Mesenchymal stem cell (in vitro differentiated cells and primary cell): ENCODE data around the gene GRAP2.

Source experiments
- DNase-seq: peaks from one replicate; pipeline ENCODE4 v3.0.0-alpha.2; 2013
- H2AFZ ChIP-seq: one replicate; pipeline ENCODE4 v1.6.1; 2013; ENCODE audit warnings: low read depth, mild to moderate bottlenecking, control low read depth, inconsistent platforms, low read length, moderate library complexity
- H2AK5ac ChIP-seq: 2 replicates; pipeline ENCODE4 v1.6.1; 2013; ENCODE audit warnings: low read length, moderate library complexity, mild to moderate bottlenecking, inconsistent platforms; ENCODE audit not compliant: severe bottlenecking
- H2BK120ac ChIP-seq: one replicate; pipeline ENCODE4 v1.6.1; 2013; ENCODE audit warnings: low read depth, mild to moderate bottlenecking, inconsistent platforms, low read length, moderate library complexity
- H2BK12ac ChIP-seq, 2 experiments: one replicate each; pipeline ENCODE4 v1.6.1; 2013; ENCODE audit warnings: inconsistent platforms in 2 of 2, low read length in 2 of 2, mild to moderate bottlenecking in 2 of 2, moderate library complexity in 2 of 2, control low read depth in 1 of 2
- H2BK15ac ChIP-seq: one replicate; pipeline ENCODE4 v1.6.1; 2013; ENCODE audit warnings: mild to moderate bottlenecking, low read depth, inconsistent platforms; ENCODE audit not compliant: poor library complexity, severe bottlenecking
- H2BK5ac ChIP-seq: 2 replicates; pipeline ENCODE4 v1.6.1; 2013; ENCODE audit warnings: low read depth, mild to moderate bottlenecking, low read length, control low read depth, inconsistent platforms; ENCODE audit not compliant: poor library complexity, severe bottlenecking
- H3K14ac ChIP-seq, 2 experiments: one replicate each; pipeline ENCODE4 v1.6.1; 2013; ENCODE audit warnings: inconsistent platforms in 2 of 2, low read length in 2 of 2, control low read depth in 1 of 2, mild to moderate bottlenecking in 1 of 2, moderate library complexity in 1 of 2
- H3K18ac ChIP-seq, 2 experiments: one replicate each; pipeline ENCODE4 v1.6.1; 2013; ENCODE audit warnings: inconsistent platforms in 2 of 2, low read length in 2 of 2, control low read depth in 1 of 2, low read depth in 1 of 2, mild to moderate bottlenecking in 1 of 2
- H3K23ac ChIP-seq, 2 experiments: one replicate each; pipeline ENCODE4 v1.6.1; 2013; ENCODE audit warnings: inconsistent platforms in 2 of 2, low read length in 2 of 2, mild to moderate bottlenecking in 2 of 2, moderate library complexity in 2 of 2, control low read depth in 1 of 2
- H3K27ac ChIP-seq: 2 replicates; pipeline ENCODE4 v1.5.1; 2013; ENCODE audit warnings: mild to moderate bottlenecking, moderate library complexity, low read length, control low read depth, inconsistent platforms; ENCODE audit not compliant: poor library complexity, severe bottlenecking
- H3K27me3 ChIP-seq, 2 experiments: 2 replicates each; pipeline versions ENCODE4 v1.6.1 to v1.7.0; 2013; ENCODE audit warnings: low read length in 2 of 2, mild to moderate bottlenecking in 2 of 2, moderate library complexity in 2 of 2, control low read depth in 1 of 2, inconsistent platforms in 1 of 2; ENCODE audit not compliant: control insufficient read depth in 1 of 2, insufficient read depth in 1 of 2
- H3K36me3 ChIP-seq, 2 experiments: 2 replicates each; pipeline versions ENCODE4 v1.6.1 to v1.7.0; 2013; ENCODE audit warnings: low read length in 2 of 2, control low read depth in 1 of 2, inconsistent platforms in 1 of 2, low read depth in 1 of 2, mild to moderate bottlenecking in 1 of 2; ENCODE audit not compliant: insufficient read depth in 2 of 2, control insufficient read depth in 1 of 2
- H3K4ac ChIP-seq, 2 experiments: one replicate each; pipeline ENCODE4 v1.6.1; 2013; ENCODE audit warnings: inconsistent platforms in 2 of 2, low read length in 2 of 2, mild to moderate bottlenecking in 2 of 2, moderate library complexity in 2 of 2, control low read depth in 1 of 2, low read depth in 1 of 2
- H3K4me1 ChIP-seq: 2 replicates; pipeline ENCODE4 v1.6.1; 2013; ENCODE audit warnings: low read depth, low read length, control low read depth; ENCODE audit not compliant: control insufficient read depth, insufficient read depth
- H3K4me2 ChIP-seq: 2 replicates; pipeline ENCODE4 v1.6.1; 2013; ENCODE audit warnings: low read length, mild to moderate bottlenecking, inconsistent platforms; ENCODE audit not compliant: poor library complexity, severe bottlenecking
- H3K4me3 ChIP-seq, 2 experiments: 2 replicates each; pipeline versions ENCODE4 v1.5.1 to v1.7.0; 2013; ENCODE audit warnings: low read length in 2 of 2, mild to moderate bottlenecking in 2 of 2, control low read depth in 1 of 2, low read depth in 1 of 2; ENCODE audit not compliant: insufficient read depth in 1 of 2
- H3K79me1 ChIP-seq: replicated peaks from 2 replicates; pipeline ENCODE4 v1.6.1; 2013; ENCODE audit warnings: mild to moderate bottlenecking, control low read depth, low read length, inconsistent platforms; ENCODE audit not compliant: poor library complexity, severe bottlenecking
- H3K9ac ChIP-seq: 2 replicates; pipeline ENCODE4 v1.7.0; 2013; ENCODE audit warnings: mild to moderate bottlenecking, low read length, moderate library complexity
- H3K9me3 ChIP-seq: 2 replicates; pipeline ENCODE4 v1.7.0; 2013; ENCODE audit warnings: mild to moderate bottlenecking, low read length; ENCODE audit not compliant: control insufficient read depth
- H4K8ac ChIP-seq: one replicate; pipeline ENCODE4 v1.6.1; 2013; ENCODE audit warnings: inconsistent platforms, mild to moderate bottlenecking, low read length, moderate library complexity
- H4K91ac ChIP-seq: one replicate; pipeline ENCODE4 v1.6.1; 2013; ENCODE audit warnings: mild to moderate bottlenecking, low read length, inconsistent platforms
- WGBS: methylation state at CpG from one replicate; pipeline ENCODE4 v1.1.7; 2013; ENCODE audit warnings: mixed read lengths; 5-methylcytosine and 5-hydroxymethylcytosine counted together

Gene GRAP2

GRCh38 chr22:39970742-39971141 lies 69.9 kb downstream of the GRAP2 start:
- H3K27me3 ChIP-seq: peaks cover 41 to 75% of the 10 kb centered on the region in 2 experiments
- H4K91ac ChIP-seq: no peak overlapping the region
- no peak overlapping the region for H3K4ac ChIP-seq
- H2BK120ac ChIP-seq: no peak overlapping the region
- DNase-seq: no peak
- H4K8ac ChIP-seq: no peak overlapping the region
- H2AFZ ChIP-seq: no peak overlapping the region
- no peaks in the 10 kb centered on the region for H3K9me3 ChIP-seq
- no peaks in the 10 kb centered on the region for H3K36me3 ChIP-seq
- H3K4me1 ChIP-seq: peaks cover 3% of the 10 kb centered on the region
- H3K79me1 ChIP-seq: no peaks in the 10 kb centered on the region
- H2BK12ac ChIP-seq: no peak overlapping the region
- no peak overlapping the region for H3K4me3 ChIP-seq
- no peak overlapping the region for H2BK5ac ChIP-seq
- no peak overlapping the region for H3K9ac ChIP-seq
- H2AK5ac ChIP-seq: no peak overlapping the region
- H3K14ac ChIP-seq: no peak overlapping the region
- no peak overlapping the region for H2BK15ac ChIP-seq
- no peak overlapping the region for H3K27ac ChIP-seq
- no peak overlapping the region for H3K23ac ChIP-seq
- H3K18ac ChIP-seq: no peak overlapping the region
- 89% methylated on average over 10 of the region's 10 CpGs for WGBS
- H3K4me2 ChIP-seq: no peak overlapping the region

- Histone ChIP-seq H3K27ac (no peak overlapping the region), H4K91ac (no peak overlapping the region), H3K4me1 (peaks cover 2% of the 10 kb centered on the region), H3K9me3 (no peaks in the 10 kb centered on the region), H3K14ac (no peak overlapping the region), H2BK5ac (no peak overlapping the region), H3K4me3 (no peak overlapping the region), H2BK120ac (no peak overlapping the region), H3K27me3 (peaks cover 57 to 81% of the 10 kb centered on the region in 2 experiments), H3K9ac (no peak overlapping the region), H3K23ac (no peak overlapping the region), H3K4me2 (no peak overlapping the region), H3K36me3 (no peaks in the 10 kb centered on the region), H3K18ac (no peak overlapping the region), H3K4ac (no peak overlapping the region), H2AK5ac (no peak overlapping the region), H3K79me1 (no peaks in the 10 kb centered on the region), H2AFZ (no peak overlapping the region), H4K8ac (no peak overlapping the region), H2BK15ac (no peak overlapping the region), H2BK12ac (no peak overlapping the region)
- DNase-seq: no peak
- 85% methylated on average over 5 of the region's 5 CpGs for WGBS
These were observed 71.8 kb downstream of the GRAP2 start for GRCh38 chr22:39972641-39973040.

GRCh38 chr22:39973656-39974055 lies 72.8 kb downstream of the GRAP2 start:
- H3K27me3 ChIP-seq: peaks cover 57 to 81% of the 10 kb centered on the region in 2 experiments
- no peak overlapping the region for H3K4ac ChIP-seq
- no peaks in the 10 kb centered on the region for H3K79me1 ChIP-seq
- no peaks in the 10 kb centered on the region for H3K36me3 ChIP-seq
- no peak overlapping the region for H2BK12ac ChIP-seq
- H2AFZ ChIP-seq: no peak overlapping the region
- H4K91ac ChIP-seq: no peak overlapping the region
- H3K9ac ChIP-seq: no peak overlapping the region
- H4K8ac ChIP-seq: no peak overlapping the region
- H3K18ac ChIP-seq: no peak overlapping the region
- no peak overlapping the region for H3K27ac ChIP-seq
- no peak overlapping the region for H3K14ac ChIP-seq
- H2AK5ac ChIP-seq: no peak overlapping the region
- no peak overlapping the region for H3K4me3 ChIP-seq
- 88% methylated on average over 5 of the region's 5 CpGs for WGBS
- H2BK5ac ChIP-seq: no peak overlapping the region
- no peaks in the 10 kb centered on the region for H3K9me3 ChIP-seq
- H3K4me1 ChIP-seq: peaks cover 1% of the 10 kb centered on the region
- no peak overlapping the region for H3K4me2 ChIP-seq
- no peak for DNase-seq
- H2BK15ac ChIP-seq: no peak overlapping the region
- H2BK120ac ChIP-seq: no peak overlapping the region
- H3K23ac ChIP-seq: no peak overlapping the region

DNA sequence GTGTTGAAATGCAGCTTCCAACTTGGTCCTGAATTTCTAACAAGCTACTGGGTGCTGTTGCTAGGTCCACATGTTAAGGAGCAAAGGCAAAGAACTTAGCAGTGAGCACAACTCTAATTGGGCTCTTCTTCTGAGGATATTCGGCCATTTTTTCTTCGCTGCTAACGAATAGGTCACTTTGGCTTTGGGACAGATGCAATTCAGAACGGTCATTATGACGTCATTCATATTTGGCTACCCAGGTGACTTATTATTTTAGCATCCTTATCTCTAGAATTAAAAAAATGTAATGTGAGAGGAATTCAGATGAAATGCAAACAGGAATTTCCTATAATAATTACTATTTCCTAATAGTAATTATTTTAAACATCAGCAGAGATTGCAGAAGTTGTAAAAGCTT lies 73.2 kb downstream of the GRAP2 start:
- Histone ChIP-seq H4K91ac (no peak overlapping the region), H3K18ac (no peak overlapping the region), H2BK5ac (no peak overlapping the region), H3K27me3 (peaks cover 60 to 78% of the 10 kb centered on the region in 2 experiments), H3K4me3 (no peak overlapping the region), H3K27ac (no peak overlapping the region), H3K9me3 (no peaks in the 10 kb centered on the region), H3K79me1 (no peaks in the 10 kb centered on the region), H3K14ac (no peak overlapping the region), H3K4ac (no peak overlapping the region), H3K36me3 (no peaks in the 10 kb centered on the region), H3K4me1 (no peaks in the 10 kb centered on the region), H3K4me2 (no peak overlapping the region), H2BK120ac (no peak overlapping the region), H3K23ac (no peak overlapping the region), H2AK5ac (no peak overlapping the region), H4K8ac (no peak overlapping the region), H2BK15ac (no peak overlapping the region), H2BK12ac (no peak overlapping the region), H2AFZ (no peak overlapping the region), H3K9ac (no peak overlapping the region)
- no peak for DNase-seq
- 100% methylated on average over 3 of the region's 5 CpGs for WGBS
